Stimulated activated CD8-positive, alpha-beta memory T cell treated with anti-CD3 and anti-CD28 coated beads, Interleukin-12 subunit alpha, Interleukin-12 subunit beta, amount 100 ng/mL, for 1 hour (primary cell): ENCODE measurements around the gene KRTAP10-1.

Experiments used
- DNase-seq: peaks from one replicate; pipeline ENCODE4 v3.0.0-alpha.2; 2020; ENCODE audit warnings: low read depth

Gene KRTAP10-1

DNA sequence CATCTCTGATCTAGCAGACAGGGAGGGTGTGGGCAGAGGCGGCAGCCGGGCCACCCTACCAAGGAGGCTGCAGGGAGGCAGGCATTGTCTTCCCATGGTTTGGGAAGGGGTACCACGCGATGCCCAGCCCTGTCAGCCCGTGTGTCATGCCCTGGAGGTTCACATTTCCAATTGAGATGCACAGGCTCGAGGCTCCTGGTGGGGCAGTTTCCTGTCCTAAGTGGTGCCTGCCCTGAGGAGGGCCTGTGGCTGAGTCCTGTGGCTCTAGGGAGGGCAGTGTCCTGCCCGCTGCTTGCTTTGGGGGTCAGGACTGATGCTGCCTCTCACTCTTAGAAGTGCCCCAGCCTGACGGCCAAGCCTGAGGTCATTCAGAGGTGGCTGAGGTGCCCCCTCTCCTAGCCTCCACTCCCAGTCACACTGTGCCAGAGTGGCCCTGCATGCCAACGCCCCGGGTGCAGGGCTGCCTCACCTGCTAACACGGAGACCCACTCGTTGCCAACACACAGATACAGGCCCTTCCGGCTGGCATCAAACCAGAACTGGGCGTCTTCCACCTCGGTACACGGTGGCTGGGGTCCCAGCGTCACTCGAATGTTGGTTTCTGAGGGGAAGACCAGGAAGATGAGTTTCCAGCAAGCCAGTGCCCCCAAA is 11.9 kb downstream of the KRTAP10-1 start:
- DNase-seq, result no peak

GRCh38 chr21:44527156-44527982 is 12.6 kb downstream of the KRTAP10-1 start:
- no peak for DNase-seq

- no peak for DNase-seq
Observed at GRCh38 chr21:44526096-44526997, 13.6 kb downstream of the KRTAP10-1 start.

DNA sequence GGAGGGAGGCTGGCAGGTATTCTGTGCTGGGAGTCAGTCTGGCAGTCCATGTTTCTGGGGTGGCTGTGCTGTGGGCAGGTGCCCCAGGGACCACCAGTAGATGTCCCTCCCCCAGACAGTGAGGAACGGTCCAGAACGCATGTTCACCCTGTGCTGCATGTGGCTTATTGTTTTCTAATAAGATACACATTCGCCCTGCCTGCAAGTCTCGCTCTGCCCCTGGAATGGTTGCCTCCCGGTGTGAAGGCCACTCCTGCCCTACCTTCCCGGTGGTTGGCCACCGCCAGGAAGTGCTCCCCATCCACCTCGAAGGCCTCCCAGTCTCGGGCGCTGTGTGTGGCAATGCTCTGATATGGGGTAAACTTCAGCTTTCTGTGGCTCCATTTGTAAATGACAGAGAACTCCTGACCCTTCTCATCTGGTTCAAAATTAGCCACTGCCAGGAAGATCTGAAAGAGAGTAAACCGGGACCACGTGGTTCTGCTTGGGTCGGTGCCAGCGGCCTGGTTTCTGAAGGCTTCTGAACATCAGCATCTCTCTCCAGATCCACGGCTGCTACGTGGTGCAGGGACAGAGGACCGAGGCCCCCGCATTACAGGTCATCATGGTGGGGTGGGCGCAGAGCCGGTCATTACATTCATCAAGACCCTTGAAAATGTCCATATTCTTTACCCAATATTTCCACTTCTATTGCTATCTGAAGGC is 14.5 kb downstream of the KRTAP10-1 start:
- no peak for DNase-seq

DNA sequence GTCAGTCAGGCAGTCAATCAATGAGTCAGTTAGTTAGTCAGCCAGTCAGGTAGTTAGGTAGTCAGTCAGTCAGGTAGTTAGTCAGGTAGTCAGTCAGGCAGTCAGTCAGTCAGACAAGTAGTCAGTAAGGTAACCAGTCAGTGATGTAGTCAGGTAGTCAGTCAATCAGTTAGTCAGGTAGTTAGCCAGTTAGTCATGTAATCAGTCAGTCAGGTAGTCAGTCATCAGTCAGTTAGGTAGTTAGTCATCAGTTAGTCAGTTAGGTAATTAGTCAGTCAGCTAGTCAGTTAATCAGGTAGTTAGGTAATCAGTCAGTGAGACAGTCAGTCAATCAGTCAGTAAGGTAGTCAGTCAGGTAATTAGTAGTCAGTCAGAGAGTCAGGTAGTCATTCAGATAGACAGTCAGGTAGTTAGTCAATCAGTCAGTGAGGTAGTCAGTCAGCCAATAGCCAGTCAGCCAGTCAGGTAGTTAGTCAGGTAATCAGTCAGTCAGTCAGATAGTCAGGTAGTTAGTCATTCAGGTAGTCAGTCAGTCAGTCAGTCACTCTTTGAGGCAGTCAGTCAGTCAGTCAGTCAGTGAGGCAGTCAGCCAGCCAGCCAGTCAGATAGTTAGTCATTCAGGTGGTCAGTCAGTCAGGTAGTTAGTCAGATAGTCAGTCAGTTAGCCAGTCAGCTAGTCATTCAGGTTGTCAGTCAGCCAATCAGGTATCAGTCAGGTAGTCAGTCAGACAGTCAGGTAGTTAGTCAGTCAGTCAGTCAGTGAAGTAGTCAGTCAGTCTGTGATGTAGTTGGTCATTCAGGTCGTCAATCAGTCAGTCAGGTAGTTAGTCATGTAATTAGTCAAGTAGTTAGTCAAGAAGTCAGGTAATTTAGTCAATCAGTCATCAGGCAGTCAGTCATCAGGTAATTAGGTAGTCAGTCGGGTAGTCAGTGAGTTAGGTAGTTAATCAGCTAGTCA is 15.3 kb downstream of the KRTAP10-1 start:
- DNase-seq, result no peak

GRCh38 chr21:44523567-44524413 is 16.2 kb downstream of the KRTAP10-1 start:
- DNase-seq, result no peak

DNA sequence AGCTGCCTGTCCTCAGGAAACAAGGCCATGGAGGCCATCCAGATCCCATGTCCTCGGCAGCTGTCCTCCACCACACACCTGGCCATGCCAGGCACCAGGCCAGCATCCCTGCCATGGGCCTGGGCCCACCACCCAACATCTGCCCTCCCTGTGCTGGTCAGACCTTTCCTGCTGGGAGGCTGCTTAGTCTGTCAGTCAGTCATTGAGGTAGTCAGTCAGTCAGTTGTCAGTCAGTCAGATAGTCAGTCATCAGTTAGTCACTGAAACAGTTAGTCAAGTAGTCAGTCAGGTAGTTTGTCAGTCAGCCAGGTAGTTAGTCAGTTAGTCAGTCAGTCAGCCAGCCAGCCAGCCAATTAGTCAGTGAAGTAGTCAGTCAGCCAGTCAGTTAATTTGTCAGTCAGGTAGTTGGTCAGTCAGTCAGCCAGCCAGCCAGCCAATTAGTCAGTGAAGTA is 17.2 kb downstream of the KRTAP10-1 start:
- no peak for DNase-seq

- DNase-seq, result no peak
Observed at GRCh38 chr21:44521928-44522752, 17.9 kb downstream of the KRTAP10-1 start.

DNA sequence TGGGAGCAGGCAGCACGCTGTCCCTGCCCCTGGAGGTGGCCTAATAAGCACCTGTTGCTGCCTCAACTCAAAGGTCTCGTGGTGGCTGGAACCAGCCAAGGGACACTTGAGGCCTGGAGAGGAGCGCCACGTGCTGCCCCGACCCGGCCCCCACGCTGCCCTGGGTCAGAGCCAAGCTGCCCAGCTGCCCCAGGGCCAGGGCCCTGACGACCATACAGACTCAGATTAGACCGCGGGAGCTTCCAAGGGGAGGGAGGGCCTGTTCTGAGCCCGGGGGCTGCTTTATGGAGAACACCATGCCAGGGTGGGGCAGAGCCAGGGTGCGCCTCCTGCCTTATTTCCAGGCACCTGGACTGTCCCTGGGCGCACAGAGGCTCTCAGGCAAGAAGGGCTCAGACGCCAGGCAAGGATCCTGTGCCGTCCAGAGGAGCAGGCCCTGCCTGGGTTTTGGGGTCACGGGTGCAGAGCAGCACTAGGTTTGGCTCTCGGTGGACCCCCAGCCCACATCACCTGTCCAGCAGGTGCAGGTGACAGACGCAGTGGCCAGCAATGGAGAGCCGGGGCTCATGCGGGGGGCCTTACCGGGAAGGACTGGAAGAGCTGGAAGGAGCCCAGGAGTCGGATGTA is 18.6 kb downstream of the KRTAP10-1 start:
- no peak for DNase-seq

DNA sequence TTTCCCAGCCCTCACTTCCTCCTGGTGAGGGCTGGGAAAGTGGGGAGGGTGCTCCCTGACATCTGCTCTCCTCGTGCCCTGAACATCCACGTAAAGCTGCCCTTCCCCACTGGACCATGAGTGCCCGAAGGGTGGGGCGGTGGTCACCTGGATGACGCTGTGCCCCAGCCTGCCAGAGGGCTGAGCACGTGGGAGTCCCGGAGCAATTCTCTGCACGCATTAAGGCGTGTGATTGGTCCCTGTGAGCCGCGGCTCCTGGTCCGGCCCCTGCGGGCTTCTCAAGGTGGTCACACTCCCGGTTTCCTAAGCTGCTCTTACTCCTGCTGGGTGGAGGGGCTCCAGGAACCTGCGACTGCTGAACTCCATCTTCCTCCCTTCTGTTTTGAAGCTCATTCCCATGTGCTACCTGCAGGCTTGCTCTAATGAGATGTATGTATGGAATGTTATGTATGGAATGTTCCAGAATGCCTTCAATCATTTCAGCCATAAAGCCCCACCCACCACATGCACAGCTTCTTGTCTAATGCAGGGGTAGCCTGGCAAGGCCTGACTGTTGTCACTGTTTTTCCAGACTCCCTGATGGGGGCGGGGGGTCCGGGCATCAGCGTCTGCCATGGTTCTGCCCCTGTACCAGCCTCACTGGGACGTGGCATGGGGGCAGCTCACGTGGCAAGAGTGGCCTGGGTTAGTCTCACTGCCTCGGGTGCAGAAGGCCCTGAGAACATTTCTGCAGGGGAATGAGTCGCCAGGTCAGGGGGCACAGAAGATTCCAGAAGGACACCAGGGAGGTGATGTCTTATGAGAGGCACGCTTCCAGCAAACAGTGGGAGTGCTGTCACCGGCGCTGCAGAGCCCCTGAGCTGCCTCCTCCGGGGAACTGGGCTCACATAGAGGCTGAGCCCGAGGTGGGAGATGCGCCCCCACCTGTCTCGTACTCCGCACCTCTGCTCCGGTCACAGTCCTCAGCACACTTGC is 19.4 kb downstream of the KRTAP10-1 start:
- no peak for DNase-seq

DNA sequence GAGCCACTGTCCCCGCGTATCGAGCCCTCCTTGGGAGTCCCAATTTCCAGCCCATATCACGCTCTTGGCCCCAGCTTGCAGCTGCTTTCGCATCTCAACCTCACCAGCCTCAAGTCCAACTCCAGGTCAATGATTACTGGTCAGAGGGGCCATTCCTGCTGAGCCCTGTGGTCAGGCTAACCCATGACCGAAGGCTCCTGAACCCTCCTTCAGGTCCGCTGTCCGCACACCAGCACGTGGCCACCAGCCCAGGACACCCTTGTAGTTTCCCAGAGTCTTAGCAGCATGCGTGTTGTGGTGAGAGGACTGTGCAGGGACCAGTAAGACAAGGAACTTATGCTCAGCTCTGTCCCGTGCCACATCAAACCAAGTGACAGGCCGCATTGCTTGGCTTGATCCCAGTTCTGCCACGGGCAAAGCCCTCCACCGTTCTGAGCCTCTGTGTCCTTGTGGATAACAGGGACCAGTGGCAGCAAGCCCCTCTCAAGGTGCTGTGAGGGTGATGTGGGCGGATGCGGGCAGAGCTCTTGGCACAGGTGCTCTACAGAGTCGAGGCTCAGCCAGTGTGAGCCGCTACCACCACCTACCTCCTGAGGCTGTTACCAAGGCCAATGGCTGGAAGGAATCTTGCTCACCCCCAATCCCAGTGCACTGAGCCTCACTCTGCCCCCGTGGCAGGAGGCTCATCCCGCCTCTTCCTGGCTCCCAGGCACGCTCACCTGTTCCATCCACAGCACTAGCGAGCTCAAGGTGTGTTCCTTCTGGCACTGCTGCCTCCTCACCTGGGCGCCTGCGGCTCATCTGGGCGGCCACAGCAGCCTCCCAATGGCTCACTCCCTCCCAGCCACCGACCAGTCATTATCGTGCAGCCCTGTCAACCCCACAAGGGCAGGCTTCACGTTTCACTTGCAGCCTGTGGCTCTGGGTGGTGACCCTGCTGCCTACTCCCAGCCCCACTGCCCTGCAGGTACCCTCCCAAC is 20.4 kb downstream of the KRTAP10-1 start:
- DNase-seq, result no peak

GRCh38 chr21:44518686-44519085 is 21.3 kb downstream of the KRTAP10-1 start:
- DNase-seq, result no peak

- DNase-seq, result no peak
Observed at GRCh38 chr21:44517175-44517899, 22.7 kb downstream of the KRTAP10-1 start.

GRCh38 chr21:44516828-44517174 is 23.2 kb downstream of the KRTAP10-1 start:
- no peak for DNase-seq

- no peak for DNase-seq
Observed at GRCh38 chr21:44516342-44516741, 23.7 kb downstream of the KRTAP10-1 start.
